Lower leg skin (tissue), 4 donors: Measurements from ENCODE around the gene WWOX. TPM values are rescaled to one million over a fixed set of nuclear protein-coding genes. Genes with fewer than 3 reads are reported as not detected.

Experiments used
- DNase-seq, 2 donors: peaks; one replicate each; pipeline ENCODE4 v3.0.0-alpha.2; 2019; ENCODE audit warnings: low spot score in 2 of 2
- H3K4me3 ChIP-seq: fragments of 200-600 bp; sonication (generic); 2 replicates; pipeline ENCODE4 v1.5.1; 2017; ENCODE audit warnings: mild to moderate bottlenecking, low read depth; ENCODE audit not compliant: poor library complexity, severe bottlenecking
- CTCF ChIP-seq, 3 donors: fragments of 450-650 bp; IDR thresholded peaks; one replicate each; pipeline ENCODE4 v1.5.1; 2016; ENCODE audit warnings: antibody characterized with exemption in 3 of 3, mild to moderate bottlenecking in 3 of 3, moderate library complexity in 2 of 3
- POLR2A ChIP-seq, 2 donors: fragments of 450-650 bp; IDR thresholded peaks; one replicate each; pipeline ENCODE4 v1.6.1; 2016 to 2017; ENCODE audit warnings: antibody characterized with exemption in 2 of 2, mild to moderate bottlenecking in 1 of 2, moderate library complexity in 1 of 2
- WGBS, 2 donors: methylation state at CpG; one replicate each; pipeline ENCODE4 v1.1.5; 2018; 5-methylcytosine and 5-hydroxymethylcytosine counted together
- intact Hi-C: fragments of 100-400 bp; cut with DNase I; formaldehyde crosslinking; loops from one replicate; pipeline ENCODE4 v1.15.0; 2023; ENCODE audit warnings: low total_unique reads
- total RNA-seq, 4 donors: library from RNA; depleted of rRNA; stranded (reverse); fragments of >200 nt; gene quantifications; one replicate each; pipeline ENCODE4 v1.1.0, GENCODE V29; 2016

Gene WWOX
- total RNA-seq, 4 donors from 2014 or later = 21.0 to 82.7 (median 36.1) TPM

GRCh38 chr16:78324649-78325285 is 225.3 kb downstream of the WWOX start:
- H3K4me3 ChIP-seq = no peak overlapping the region
- WGBS, 2 donors = 87% methylated on average over 6 of the region's 6 CpGs
- intact Hi-C loops = no loop called here
- TF ChIP-seq POLR2A (IDR thresholded peaks at IDR 0.05) (no peak), CTCF (IDR thresholded peaks at IDR 0.05) (no peak)
- no peak for DNase-seq

GRCh38 chr16:78325468-78326352 is 226.3 kb downstream of the WWOX start:
- no peak for DNase-seq
- H3K4me3 ChIP-seq = no peak overlapping the region
- TF ChIP-seq POLR2A (IDR thresholded peaks at IDR 0.05) = no peak
- TF ChIP-seq CTCF (IDR thresholded peaks at IDR 0.05) = no peak
- intact Hi-C loops = no loop called here
- WGBS, 2 donors = 81 to 91% methylated on average over 6 of the region's 6 CpGs

GRCh38 chr16:78326731-78327130 is 227.3 kb downstream of the WWOX start:
- TF ChIP-seq POLR2A (IDR thresholded peaks at IDR 0.05) (no peak), CTCF (IDR thresholded peaks at IDR 0.05) (no peak)
- 89 to 91% methylated on average over 3 of the region's 3 CpGs for WGBS, 2 donors
- no peak for DNase-seq
- H3K4me3 ChIP-seq = no peak overlapping the region
- intact Hi-C loops = no loop called here

- intact Hi-C loops = no loop called here
- DNase-seq = no peak
- WGBS, 2 donors = 81 to 90% methylated on average over 4 of the region's 4 CpGs
- H3K4me3 ChIP-seq = no peak overlapping the region
- TF ChIP-seq CTCF (IDR thresholded peaks at IDR 0.05) (no peak), POLR2A (IDR thresholded peaks at IDR 0.05) (no peak)
These were observed 232.3 kb downstream of the WWOX start for GRCh38 chr16:78331731-78332130.

GRCh38 chr16:78333808-78334207 is 234.4 kb downstream of the WWOX start:
- no peak for DNase-seq
- H3K4me3 ChIP-seq = no peak overlapping the region
- TF ChIP-seq POLR2A (IDR thresholded peaks at IDR 0.05) (no peak), CTCF (IDR thresholded peaks at IDR 0.05) (no peak)
- 86 to 88% methylated on average over 5 of the region's 5 CpGs for WGBS, 2 donors
- intact Hi-C loops = no loop called here
